ENCODE data around the gene FSTL4.

DNA sequence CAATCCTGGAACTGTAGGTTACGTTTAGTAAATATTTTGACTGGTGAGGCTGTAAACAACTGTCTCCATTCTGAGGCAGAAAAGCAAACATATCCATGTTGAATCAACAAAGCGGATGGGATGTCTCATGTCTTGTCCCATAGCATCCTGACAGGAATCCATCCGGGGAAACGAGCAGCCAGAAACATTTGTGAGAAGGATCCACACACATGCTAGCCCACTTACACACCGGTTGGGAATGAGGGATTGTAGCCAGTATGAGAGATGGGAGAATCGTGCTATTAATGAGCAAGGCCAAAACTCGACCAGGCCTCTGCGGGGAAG is 117.5 kb downstream of the FSTL4 start:
- TF ChIP-seq POLR2A (IDR thresholded peaks at IDR 0.05) (no peak), POLR2AphosphoS5 (IDR thresholded peaks at IDR 0.05) (no peak), EP300 (IDR thresholded peaks at IDR 0.05; ENCODE audit: low read depth) (no peak)
- TF ChIP-seq, protein P1, sequence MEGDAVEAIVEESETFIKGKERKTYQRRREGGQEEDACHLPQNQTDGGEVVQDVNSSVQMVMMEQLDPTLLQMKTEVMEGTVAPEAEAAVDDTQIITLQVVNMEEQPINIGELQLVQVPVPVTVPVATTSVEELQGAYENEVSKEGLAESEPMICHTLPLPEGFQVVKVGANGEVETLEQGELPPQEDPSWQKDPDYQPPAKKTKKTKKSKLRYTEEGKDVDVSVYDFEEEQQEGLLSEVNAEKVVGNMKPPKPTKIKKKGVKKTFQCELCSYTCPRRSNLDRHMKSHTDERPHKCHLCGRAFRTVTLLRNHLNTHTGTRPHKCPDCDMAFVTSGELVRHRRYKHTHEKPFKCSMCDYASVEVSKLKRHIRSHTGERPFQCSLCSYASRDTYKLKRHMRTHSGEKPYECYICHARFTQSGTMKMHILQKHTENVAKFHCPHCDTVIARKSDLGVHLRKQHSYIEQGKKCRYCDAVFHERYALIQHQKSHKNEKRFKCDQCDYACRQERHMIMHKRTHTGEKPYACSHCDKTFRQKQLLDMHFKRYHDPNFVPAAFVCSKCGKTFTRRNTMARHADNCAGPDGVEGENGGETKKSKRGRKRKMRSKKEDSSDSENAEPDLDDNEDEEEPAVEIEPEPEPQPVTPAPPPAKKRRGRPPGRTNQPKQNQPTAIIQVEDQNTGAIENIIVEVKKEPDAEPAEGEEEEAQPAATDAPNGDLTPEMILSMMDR (IDR thresholded peaks at IDR 0.05), result no peak

Data from transverse colon (tissue), 4 donors.